Myocyte (in vitro differentiated cells): Measurements from ENCODE around the gene SHISA6. TPM values are rescaled to one million over a fixed set of nuclear protein-coding genes. Genes with fewer than 3 reads are reported as not detected.
"Not testable (repeated sequence)": the region's sequence is repeated elsewhere in the genome, so short reads cannot be mapped to it uniquely, and the experiment has no call there.

ENCODE experiments used
- DNase-seq: peaks from one replicate; pipeline ENCODE4 v3.0.0-alpha.2; 2012; ENCODE audit warnings: low read depth
- total RNA-seq: library from RNA; depleted of rRNA; stranded (reverse); fragments of >200 nt; gene quantifications from 2 replicates; pipeline ENCODE4 v1.2.3, GENCODE V29; 2014

SHISA6 gene
- total RNA-seq, 1 donor from 2014 or later, result not detected

GRCh38 chr17:11301874-11302273 lies 60.9 kb downstream of the SHISA6 start:
- not testable (repeated sequence) for DNase-seq

- no peak for DNase-seq
Measured at GRCh38 chr17:11302401-11303186, 61.6 kb downstream of the SHISA6 start.

- DNase-seq, result no peak
Measured at GRCh38 chr17:11303773-11304394, 62.9 kb downstream of the SHISA6 start.

GRCh38 chr17:11304568-11304967 lies 63.6 kb downstream of the SHISA6 start:
- DNase-seq, result no peak

- DNase-seq, result no peak
Measured at GRCh38 chr17:11305524-11305923, 64.5 kb downstream of the SHISA6 start.

GRCh38 chr17:11308531-11308930 lies 67.5 kb downstream of the SHISA6 start:
- no peak for DNase-seq

GRCh38 chr17:11309033-11309432 lies 68.0 kb downstream of the SHISA6 start:
- no peak for DNase-seq

- no peak for DNase-seq
Measured at GRCh38 chr17:11309850-11310249, 68.8 kb downstream of the SHISA6 start.

GRCh38 chr17:11316451-11316850 lies 75.4 kb downstream of the SHISA6 start:
- not testable (repeated sequence) for DNase-seq

GRCh38 chr17:11318207-11318606 lies 77.2 kb downstream of the SHISA6 start:
- no peak for DNase-seq

- DNase-seq, result no peak
Measured at GRCh38 chr17:11319894-11320293, 78.9 kb downstream of the SHISA6 start.

GRCh38 chr17:11324021-11324420 lies 83.0 kb downstream of the SHISA6 start:
- no peak for DNase-seq

GRCh38 chr17:11324846-11325420 lies 83.9 kb downstream of the SHISA6 start:
- no peak for DNase-seq

- DNase-seq, result no peak
Measured at GRCh38 chr17:11326492-11326891, 85.5 kb downstream of the SHISA6 start.

- no peak for DNase-seq
Measured at GRCh38 chr17:11328770-11329169, 87.8 kb downstream of the SHISA6 start.

- no peak for DNase-seq
Measured at GRCh38 chr17:11330006-11330405, 89.0 kb downstream of the SHISA6 start.

- DNase-seq, result no peak
Measured at GRCh38 chr17:11330826-11331225, 89.8 kb downstream of the SHISA6 start.

GRCh38 chr17:11331547-11332513 lies 90.8 kb downstream of the SHISA6 start:
- DNase-seq, result no peak

- DNase-seq, result no peak
Measured at GRCh38 chr17:11332706-11333105, 91.7 kb downstream of the SHISA6 start.

- DNase-seq, result no peak
Measured at GRCh38 chr17:11334493-11334892, 93.5 kb downstream of the SHISA6 start.

GRCh38 chr17:11336290-11336689 lies 95.3 kb downstream of the SHISA6 start:
- DNase-seq, result no peak
